8988T (cell line): ENCODE measurements around the gene GRK2.

Experiments
- DNase-seq: peaks from one replicate; pipeline ENCODE4 v3.0.0; 2011

GRK2 gene

DNA sequence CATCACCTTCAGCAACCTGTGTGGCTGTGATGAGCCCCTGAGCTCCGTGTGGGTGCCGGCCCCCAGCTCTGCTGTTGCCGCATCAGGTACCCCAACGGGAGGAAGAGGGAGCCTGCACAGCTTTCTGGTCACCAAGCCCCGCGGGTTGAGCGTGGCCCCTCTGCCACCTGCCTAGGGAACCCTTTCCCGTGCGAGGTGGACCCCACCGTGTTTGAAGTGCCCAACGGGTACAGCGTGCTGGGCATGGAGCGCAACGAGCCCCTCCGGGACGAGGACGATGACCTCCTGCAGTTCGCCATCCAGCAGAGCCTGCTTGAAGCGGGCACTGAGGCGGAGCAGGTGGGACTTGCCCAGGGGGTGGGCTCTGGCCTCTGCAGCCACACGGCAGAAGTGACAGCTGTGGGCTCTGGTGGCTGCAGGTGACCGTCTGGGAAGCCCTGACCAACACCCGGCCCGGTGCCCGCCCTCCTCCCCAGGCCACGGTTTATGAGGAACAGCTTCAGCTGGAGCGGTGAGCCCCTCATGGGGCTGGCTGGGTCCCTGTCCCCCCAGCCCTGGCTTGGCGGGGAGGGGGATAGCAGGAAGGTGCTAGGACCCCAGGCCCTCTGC, 35.1 kb downstream of the GRK2 start:
- DNase-seq: no peak

DNA sequence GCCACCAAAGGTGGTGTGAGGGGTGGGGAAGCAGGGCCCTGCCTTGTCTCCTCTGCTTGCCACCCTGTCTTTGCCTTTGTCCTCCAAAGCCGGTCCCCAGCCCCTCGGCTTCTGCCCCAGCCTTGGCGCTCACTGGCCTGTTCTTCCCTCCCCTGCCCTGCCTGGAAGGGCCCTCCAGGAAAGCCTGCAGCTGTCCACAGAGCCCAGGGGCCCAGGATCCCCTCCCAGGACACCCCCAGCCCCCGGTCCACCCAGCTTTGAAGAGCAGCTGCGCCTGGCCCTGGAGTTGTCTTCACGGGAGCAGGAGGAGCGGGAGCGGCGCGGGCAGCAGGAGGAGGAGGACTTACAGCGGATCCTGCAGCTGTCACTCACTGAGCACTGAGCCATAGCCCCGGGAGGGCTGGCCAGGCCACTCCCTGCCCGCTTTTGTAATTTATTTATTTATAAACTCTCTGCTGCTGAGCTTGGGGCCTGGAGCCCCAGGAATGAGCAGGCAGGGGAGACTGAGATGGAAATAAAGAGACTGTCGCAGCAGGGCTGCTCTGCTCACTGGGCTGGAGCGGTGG, 35.8 kb downstream of the GRK2 start:
- DNase-seq: no peak

DNA sequence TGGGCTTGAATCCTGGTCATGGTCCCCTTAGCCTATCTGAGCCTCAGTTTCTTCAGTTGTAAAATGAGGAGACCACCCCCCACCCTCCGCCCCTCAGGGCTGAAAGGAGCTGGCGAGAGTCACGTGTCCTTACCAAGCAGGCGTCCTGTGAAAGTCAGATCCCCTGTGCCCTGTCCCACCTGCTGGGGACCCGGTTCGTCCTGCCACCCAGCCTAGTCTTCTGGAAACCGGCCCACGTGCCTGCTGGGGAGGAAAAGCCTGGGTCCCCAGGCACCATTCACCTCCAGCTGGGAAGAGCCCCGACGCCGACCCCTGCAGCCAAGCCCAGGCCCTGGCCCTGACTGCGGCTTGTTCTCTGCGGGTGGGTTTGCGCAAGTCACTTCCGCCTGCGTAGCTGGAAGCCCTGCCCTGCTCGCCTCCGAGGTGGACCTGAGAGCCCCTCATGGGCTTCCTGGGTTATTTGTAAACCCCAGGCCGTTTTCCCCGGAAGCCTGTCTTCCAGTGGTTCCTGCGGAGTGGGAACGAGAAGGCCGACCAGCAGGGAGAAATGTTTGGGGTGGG, 36.4 kb downstream of the GRK2 start:
- no peak for DNase-seq

DNA sequence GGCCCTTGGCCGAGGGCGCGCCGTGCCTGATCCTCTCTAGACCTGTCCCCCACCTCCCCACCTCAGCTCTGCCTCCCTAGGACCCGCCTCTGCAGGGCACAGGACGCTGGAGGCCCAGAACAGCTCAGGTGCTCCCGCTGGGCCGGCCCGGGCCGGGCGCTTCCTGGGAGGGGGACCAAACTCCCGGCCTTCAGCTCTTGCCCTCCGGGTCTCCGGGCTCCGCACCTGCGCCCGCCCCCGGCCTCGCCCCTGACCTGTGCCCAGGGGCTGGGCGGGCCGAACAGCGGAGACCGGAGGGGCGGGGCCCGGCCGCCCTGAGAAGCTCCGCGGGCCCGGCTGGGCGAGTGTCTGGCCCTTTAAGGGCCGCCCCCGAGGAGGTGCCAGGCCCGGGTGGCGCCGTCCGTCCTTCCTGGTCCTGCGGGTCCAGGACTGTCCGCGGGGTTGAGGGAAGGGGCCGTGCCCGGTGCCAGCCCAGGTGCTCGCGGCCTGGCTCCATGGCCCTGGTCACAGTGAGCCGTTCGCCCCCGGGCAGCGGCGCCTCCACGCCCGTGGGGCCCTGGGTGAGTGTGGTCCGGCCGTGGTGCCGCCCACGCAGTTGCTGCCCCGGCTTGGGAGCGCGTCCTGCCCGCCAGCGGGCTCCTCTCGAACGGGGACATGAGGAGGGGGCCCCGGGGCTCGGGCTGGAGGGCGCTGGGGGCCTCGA, 37.0 kb downstream of the GRK2 start, which contains the start of gene SSH3:
Gene SSH3, plus strand, starts transcription at position 399 of the 703 bp plus-strand sequence. Its CDS starts 96 bp downstream, at position 495.
- DNase-seq: peak; percentile 76

DNA sequence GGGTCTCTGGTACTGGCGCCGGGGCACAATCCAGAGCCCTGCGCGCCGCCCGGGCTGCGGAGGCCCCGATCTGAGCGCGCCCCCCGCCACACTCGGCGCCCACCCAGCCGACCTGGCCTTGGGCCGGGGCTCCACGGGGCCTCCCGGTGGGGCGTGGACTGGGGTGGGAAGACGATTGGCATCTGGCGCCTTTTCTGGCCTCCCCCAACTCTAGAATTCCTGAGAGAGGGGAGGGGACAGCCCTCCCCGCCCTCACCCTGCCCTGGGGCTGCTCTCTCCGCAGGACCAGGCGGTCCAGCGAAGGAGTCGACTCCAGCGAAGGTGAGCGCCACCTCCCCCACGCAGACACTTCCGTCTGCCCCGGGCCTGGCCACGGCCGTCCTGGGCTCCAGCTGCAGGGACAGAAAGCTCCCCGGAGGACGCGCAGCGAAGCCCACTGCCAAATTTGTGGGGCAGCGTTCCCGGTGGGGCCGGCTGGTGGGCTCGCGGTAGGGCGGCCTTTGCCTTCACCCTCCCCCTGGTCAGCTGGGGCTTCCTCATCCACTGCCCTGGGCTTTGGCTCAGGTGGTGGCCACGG, 37.6 kb downstream of the GRK2 start:
- DNase-seq: no peak

DNA sequence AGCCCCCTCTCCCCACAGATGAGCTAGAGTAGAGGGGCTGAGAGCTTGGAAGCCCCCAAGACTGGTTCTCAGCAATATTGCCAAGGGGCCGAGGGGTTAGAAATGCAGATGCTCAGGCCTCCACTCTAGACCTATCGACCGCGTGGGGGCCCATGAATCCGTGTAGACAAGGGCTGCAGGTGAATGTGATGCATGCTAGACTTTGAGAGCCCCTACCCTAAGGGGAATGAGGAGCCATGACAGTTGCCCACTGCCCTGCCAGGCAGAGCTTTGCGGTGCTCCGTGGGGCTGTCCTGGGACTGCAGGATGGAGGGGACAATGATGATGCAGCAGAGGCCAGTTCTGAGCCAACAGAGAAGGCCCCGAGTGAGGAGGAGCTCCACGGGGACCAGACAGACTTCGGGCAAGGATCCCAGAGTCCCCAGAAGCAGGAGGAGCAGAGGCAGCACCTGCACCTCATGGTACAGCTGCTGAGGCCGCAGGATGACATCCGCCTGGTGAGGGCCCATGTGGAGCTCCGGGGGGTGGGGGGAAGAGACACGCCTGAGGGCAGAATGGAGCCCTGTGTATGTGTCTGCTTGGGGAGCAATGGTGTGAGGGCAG, 38.3 kb downstream of the GRK2 start:
- DNase-seq: no peak

DNA sequence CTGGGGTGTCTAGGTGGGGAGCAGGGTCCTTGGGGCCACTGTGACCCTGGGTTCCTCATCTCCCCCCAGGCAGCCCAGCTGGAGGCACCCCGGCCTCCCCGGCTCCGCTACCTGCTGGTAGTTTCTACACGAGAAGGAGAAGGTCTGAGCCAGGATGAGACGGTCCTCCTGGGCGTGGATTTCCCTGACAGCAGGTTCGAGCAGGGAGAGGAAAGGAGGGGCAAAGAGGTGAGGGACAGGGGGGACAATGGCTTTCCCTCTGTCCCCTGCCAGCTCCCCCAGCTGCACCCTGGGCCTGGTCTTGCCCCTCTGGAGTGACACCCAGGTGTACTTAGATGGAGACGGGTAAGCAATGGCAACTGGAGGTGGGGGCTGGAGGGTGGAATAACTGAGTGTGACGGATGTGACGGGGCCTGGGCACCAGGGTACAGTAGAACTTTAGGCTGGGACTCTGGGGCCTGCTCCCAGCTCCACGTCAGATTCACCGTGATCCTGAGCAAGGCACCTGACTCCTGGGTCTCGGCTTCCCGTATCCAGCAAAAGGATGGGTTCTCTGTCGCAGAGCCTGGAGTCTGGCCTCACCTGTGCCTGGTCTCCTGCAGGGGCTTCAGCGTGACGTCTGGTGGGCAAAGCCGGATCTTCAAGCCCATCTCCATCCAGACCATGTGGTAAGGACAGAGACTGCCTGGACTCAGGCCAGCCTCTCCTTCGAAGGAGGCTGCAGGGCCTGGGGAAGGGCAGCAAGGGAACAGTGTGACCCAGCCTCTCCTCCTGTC, 40.7 kb downstream of the GRK2 start:
- DNase-seq: peak; percentile 18

DNA sequence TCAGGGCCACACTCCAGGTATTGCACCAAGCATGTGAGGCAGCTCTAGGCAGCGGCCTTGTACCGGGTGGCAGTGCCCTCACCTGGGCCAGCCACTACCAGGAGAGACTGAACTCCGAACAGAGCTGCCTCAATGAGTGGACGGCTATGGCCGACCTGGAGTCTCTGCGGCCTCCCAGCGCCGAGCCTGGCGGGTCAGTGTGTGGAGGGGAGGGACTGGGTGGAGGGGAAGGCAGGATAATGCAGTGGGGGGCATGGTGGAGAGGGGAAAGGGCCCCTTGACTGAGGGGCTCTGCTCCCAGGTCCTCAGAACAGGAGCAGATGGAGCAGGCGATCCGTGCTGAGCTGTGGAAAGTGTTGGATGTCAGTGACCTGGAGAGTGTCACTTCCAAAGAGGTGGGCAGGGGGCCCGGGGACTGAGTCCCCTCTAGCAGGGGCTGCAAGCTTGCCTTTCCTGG, 41.3 kb downstream of the GRK2 start:
- DNase-seq: peak; percentile 2

DNA sequence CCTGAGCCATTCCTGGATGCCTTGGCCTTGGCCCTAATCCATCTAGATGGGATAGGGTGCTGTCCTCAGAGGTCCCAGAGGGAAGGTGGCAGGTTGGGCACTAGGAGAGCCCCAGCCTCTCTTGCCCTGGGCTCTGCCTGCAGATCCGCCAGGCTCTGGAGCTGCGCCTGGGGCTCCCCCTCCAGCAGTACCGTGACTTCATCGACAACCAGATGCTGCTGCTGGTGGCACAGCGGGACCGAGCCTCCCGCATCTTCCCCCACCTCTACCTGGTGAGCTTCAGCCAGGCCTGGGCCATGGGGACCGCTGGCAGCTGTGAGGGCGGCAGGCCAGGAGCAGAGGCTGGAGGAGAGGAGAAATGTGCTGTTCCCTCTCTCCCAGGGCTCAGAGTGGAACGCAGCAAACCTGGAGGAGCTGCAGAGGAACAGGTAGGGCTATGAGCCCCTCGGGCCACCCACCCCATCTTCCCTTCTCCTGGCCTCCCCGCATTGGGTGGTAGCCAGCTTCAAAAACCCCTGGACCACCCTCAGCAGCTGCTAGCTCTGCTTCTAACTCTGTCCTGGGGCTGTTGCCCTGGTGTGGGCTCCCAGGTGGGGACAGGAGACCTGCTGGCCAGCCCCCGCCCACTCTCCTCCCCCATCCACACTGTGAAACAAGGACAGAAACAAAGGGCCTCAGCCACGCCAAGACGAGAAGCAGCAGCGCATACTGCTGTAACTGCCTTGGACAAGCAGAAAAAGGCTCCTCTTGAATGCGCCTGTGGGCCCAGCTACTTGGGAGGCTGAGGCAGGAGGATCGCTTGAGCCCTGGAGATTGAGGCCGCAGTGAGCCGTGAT, 42.0 kb downstream of the GRK2 start:
- no peak for DNase-seq

DNA sequence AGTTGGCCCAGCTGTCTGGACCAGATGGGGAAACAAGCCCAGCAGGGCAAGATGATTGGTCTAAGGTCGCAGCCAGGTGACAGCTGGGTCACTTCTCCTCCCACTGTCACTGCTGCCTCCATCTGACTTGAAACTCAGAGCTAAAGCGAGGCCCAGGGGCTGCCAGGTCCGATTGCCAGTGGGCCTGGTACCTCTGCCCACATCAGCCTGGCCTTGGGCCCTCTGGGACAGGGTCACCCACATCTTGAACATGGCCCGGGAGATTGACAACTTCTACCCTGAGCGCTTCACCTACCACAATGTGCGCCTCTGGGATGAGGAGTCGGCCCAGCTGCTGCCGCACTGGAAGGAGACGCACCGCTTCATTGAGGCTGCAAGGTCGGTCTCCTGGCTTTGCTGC, 42.9 kb downstream of the GRK2 start:
- no peak for DNase-seq

DNA sequence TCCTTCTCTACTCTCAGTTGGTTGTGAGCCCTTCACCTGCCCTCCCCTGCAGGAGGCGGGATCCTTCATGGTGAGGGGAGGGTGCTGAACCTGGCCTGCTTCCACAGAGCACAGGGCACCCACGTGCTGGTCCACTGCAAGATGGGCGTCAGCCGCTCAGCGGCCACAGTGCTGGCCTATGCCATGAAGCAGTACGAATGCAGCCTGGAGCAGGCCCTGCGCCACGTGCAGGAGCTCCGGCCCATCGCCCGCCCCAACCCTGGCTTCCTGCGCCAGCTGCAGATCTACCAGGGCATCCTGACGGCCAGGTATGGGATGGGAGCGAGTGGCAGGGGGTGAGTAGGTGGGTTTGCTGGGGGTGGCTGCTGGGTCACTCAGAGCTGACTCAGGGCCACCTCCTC, 43.4 kb downstream of the GRK2 start:
- DNase-seq: no peak

DNA sequence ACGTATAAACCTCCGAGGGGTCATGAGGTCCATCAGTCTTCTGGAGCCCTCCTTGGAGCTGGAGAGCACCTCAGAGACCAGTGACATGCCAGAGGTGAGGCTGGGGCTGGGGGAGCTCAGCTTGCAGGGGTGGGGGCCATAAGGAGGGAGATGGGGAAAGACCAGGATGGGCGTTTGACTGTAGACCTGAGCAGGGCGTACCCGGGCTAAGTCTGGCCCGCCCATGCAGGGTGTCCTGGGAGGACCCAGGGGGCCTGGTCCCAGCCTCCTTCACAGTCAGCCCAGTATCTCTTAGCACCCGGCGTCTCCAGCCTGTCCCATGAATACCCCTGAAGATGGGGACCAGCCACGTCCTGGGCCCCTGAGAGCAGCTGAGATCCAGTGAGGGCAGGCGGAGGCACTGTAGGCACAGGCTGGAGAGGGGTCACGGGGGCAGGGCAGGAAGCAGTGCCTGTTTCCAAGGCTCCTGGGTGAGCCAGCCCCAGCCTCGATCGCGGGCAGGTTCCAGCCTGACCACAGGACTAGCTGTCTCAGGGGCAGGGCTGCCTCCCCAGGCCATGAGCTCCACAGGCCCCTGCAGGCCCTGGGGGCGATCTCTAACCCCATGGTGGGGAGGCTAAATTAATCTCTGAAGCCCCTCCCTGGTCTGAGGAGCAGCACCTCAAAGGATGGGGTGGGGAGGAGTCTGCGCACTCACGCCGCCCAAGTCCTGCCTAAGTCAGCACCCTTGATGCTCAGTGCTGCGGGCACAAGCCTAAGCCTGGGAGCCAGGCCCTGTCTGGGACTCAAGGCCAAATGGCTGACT, 44.2 kb downstream of the GRK2 start:
- DNase-seq: no peak

DNA sequence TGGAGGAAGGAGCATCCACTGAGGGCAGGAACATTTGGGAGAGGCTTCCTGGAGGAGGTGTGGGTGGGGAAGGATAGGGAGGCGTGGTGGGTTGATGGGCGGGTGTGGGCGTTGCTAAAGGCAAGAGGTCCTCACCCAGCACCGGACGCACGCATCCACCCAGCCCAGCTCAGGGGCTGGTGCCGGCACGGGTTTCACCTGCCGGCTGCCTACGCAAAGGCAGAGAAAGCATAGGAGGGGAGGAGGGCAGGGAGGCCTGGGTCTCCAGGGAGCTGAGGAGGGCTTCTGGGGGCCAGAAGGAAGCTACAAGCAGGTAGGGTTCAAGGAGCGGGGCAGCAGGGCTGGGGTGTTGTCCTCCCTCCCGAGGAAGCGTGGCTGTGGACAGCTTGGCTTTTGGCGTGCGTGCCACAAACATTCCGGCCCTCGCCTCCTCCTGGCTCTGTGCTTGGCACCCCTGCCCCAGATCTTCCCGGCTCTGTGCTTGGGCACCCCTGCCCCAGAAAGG, 44.8 kb downstream of the GRK2 start:
- no peak for DNase-seq

DNA sequence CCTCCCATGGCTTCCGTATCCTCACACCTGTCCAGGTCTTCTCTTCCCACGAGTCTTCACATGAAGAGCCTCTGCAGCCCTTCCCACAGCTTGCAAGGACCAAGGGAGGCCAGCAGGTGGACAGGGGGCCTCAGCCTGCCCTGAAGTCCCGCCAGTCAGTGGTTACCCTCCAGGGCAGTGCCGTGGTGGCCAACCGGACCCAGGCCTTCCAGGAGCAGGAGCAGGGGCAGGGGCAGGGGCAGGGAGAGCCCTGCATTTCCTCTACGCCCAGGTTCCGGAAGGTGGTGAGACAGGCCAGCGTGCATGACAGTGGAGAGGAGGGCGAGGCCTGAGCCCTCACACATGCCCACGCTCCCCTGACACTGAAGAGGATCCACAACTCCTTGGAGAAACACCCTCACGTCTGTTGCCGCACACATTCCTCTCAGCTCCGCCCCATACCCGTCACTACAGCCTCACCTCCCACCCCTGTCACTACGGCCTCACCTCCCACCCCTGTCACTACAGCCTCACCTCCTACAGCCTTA, 45.3 kb downstream of the GRK2 start:
- DNase-seq: no peak

DNA sequence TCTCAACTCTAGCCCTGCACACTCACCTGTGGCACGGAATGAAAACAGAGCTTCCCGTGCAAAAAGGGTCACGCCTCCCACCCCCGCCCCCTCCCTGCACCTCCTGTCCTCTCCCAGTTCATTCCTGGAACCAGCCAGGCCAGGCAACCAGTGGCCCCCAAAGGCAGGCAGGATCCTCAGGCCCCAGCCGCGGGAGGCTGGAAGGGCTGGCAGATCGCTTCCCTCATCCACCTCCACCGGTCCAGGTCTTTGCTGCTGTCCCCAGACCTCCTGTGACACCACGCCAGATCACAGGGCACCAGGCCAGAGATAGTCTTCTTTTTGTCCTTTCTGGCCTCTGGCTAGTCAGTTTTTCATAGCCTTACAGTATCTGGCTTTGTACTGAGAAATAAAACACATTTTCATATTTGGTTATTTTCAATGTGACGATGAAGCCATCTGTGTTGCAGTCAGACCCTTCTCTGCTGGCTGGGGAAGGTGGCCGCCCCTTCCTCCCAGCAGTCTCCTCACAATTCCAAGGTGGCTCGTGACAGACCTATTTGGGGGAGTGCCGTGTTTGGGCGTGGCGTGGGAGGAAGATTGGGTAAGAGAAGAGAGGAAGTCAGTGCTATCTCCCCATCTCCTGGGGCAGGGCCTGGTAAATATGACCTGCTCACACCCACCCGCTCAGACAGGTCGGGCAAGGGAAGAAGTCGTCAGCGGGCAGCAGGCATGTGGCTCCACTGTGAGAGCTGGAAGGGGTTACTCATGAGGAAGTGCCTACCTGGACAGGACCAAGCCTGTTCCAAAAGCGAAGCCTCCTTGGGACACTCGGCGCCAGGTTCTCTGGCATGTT, 46.1 kb downstream of the GRK2 start:
- DNase-seq: no peak

DNA sequence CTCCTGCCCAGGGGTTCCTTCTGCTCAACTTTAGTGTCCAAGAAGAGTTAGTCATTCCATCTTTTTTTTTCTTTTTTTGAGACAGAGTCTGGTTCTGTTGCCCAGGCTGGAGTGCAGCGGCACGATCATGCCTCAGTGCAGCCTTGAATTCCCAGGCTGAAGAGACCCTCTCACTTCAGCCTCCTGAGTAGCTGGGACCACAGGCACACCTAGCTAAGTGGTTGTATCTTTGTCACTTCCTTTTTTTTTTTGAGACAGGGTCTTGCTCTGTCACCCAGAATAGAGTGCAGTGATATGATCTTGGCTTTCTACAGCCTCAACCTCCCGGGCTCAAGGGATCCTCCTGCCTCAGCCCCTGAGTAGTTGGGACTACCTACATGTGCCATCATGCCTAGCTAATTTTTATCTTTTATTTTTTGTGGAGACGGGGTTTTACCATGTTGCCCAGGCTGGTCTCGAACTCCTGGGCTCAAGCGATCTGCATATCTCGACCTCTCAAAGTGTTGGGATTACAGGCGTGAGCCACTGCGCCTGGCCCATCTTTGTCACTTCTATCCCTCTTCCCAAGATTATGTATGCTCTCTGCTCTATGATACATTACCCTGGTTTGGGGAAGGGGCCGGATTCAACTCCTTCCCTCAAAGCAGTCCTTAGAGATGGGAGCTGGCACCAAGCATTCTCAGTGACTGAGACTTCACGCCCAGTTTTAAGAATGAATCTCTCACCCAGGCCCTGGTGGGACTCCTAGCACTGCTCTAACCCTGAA, 47.0 kb downstream of the GRK2 start:
- DNase-seq: no peak

DNA sequence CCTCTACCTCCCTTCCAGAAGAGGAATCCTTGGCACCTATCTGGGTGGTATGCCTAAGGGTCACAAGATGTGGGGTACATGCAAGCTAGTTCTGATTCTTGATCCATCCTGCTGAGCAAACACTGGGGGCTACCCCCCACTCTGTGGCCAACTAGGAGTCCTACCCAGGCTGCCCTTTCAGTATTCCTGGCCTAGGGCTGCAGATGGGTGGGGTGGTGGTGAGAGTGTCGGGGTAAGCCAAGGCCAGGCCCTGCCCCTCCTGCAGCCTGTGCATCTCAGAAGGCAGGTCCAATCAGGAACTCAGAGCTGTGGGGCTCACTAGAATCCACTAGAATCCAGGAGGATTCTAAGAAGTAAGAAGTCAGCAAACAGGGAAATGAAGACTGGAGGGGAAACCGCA, 47.9 kb downstream of the GRK2 start:
- no peak for DNase-seq

DNA sequence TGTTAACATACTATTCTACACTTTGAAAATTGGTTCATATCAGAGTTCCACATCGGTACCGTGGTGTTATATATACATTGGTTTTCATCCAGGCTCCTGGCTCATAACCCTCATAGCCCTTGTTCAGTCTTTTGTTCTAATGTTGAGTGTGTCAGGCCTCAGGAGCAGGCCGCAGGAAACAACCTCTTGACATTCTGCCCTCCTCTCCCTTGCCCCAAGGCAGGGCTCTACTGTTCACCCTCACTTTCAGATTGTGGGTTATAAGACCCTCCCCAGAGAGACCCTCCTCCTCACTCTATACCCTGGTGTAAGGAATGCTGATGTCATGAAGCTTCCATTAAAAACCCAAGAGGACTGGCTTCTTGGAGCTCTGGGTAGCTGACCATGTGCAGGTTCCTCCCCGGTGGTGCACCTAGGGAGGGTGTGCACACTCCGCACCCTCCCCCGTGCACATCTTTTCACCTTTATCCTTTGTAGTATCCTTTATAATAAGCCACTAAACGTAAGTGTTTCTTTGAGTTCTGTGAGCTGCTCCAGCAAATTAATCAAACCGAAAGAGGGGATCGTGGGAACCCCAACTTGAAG, 49.1 kb downstream of the GRK2 start:
- no peak for DNase-seq
